A549 treated with RU486 at 1 μM for 4 hours (cell line): ENCODE data around the gene MFAP2. TPM values are rescaled to one million over a fixed set of nuclear protein-coding genes. Genes with fewer than 3 reads are reported as not detected.

ENCODE experiments used
- total RNA-seq: library from RNA; stranded (reverse); fragments of 200-300 nt; extraction: Qiagen RNA extraction; gene quantifications from 5 replicates; pipeline ENCODE4 v1.2.3, GENCODE V29; 2022; ENCODE audit warnings: low read depth

Gene MFAP2, protein sequence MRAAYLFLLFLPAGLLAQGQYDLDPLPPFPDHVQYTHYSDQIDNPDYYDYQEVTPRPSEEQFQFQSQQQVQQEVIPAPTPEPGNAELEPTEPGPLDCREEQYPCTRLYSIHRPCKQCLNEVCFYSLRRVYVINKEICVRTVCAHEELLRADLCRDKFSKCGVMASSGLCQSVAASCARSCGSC
- 0.21 to 0.53 TPM (median 0.45 TPM) in 4 of 5 replicates, not detected in the other for total RNA-seq

DNA sequence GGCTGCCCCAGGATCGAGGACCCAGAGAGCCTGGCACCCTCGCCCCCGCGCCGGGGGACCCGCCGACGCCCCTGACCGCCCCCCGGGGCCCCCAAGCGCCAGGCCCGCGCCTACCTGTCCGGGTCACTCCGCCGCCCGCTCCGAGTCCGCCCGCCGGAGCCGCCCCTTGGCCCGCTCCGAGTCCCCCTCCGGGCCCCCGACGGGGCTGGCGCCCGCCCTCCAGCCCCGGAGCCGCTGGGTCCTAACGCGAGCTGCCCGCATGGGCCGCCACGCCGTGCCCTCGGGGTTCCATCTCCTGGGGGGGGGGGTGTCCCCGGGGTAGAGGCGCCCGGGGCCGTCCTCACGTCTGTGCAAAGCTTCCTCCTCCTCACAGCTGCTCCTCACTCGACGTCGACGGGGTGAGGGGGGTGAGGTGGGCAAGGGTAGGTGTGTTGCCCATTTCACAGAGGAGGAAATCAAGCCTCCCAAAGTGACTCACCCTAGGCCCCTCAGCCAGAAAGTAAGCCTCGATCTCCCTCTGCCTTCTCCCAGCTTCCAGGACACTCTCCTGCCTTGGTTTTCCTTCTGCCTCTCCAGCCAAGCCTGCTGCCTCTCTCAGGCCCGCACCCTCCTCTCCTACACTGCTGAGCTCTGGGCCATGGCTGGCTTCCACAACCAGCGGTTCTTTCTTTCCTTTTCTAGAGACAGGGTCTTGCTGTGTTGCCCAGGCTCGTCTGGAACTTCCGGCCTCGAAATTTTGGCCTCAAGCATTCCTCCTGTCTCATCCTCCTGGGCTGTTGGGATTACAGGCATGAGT lies at the start of gene MFAP2:
Gene MFAP2 (minus strand): TSS at position 148 of the 796 bp plus-strand sequence. CDS start 2,347 bp downstream, outside the sequence.

DNA sequence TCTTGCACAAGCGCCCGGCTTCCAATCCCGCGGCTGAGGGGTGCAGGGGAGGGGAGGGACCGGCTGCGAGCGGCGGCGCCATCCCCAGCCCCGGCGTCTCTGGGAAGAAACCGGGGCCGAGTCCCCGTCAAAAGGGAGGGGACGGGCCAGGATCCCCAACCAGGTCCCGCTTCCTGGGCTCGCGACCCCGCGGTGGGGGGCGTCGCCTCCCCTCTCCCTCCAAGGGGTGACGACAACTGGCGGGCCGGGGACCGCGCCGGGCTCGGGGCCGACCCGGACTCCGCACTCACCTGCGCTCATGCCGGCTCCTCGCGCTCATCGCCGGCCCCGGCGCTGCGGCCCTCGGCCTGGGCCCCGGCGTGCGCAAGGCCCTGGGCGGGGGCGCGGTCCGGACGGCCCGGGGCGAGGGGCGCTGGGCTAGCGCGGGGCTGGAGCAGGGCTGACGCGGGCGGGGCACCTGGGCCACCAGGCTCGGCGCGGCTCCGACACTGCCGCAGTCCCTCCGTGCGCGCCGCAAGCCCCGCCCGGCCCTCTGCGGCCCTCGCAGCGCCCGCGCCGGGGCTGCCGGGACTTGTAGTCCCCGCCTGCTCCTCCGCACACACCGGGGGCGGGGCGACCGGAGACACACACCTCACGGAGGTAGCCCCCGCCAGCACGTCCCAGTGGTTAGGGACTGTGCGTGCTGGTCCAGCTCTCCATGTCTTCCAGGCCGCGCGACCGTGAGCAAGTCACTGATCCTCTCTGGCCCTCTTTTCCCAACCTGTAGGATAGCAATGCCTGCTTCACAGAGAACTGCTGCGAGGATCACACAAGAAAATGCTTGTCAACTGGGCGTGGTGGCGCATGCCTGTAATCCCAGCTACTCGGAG lies 31.3 kb upstream of the MFAP2 start, which contains the start of gene ATP13A2:
Gene ATP13A2 (minus strand): TSS at position 490 of the 869 bp plus-strand sequence. CDS start 190 bp downstream, at position 300.

Other genes starting within 250 kb of the MFAP2 start
- 5.0 TPM in 1 of 5 replicates, not detected in the others for gene RNU1-4, start 240.1 kb downstream of the MFAP2 start, total RNA-seq
- 5.0 TPM in 1 of 5 replicates, not detected in the others for gene RNU1-2, start 84.6 kb downstream of the MFAP2 start, total RNA-seq
- gene CROCC, start 58.7 kb downstream of the MFAP2 start, total RNA-seq: 5.5 to 10.4 TPM (median 7.8 TPM) in 5 replicates
- 21.7 to 29.4 TPM (median 22.4 TPM) in 5 replicates for gene ATP13A2, start 31.3 kb upstream of the MFAP2 start, total RNA-seq
- gene SDHB, start 73.4 kb upstream of the MFAP2 start, total RNA-seq: 97.3 to 119 TPM (median 111 TPM) in 5 replicates
- 1.1 to 1.6 TPM (median 1.3 TPM) in 5 replicates for gene PADI2, start 138.8 kb upstream of the MFAP2 start, total RNA-seq
- gene PADI1, start 224.5 kb upstream of the MFAP2 start, total RNA-seq: 1.4 to 2.7 TPM (median 1.7 TPM) in 5 replicates